Lower lobe of right lung (tissue), 2 donors: Measurements from ENCODE around the gene DCUN1D1. TPM values are rescaled to one million over a fixed set of nuclear protein-coding genes. Genes with fewer than 3 reads are reported as not detected.
A peak's percentile ranks its signal among the peaks of the same experiment; 100 is the strongest.

Experiments
- ATAC-seq, 2 donors: fragments of 200-7000 bp; cut with Tn5 transposase; one replicate each; pipeline ENCODE4 v1.9.1; 2020 to 2022; ENCODE audit warnings: mild to moderate bottlenecking in 2 of 2, moderate library complexity in 2 of 2
- DNase-seq: peaks from one replicate; pipeline ENCODE4 v3.0.0-alpha.2; 2020
- H3K27ac ChIP-seq: fragments of 200-600 bp; one replicate; pipeline ENCODE4 v1.8.0; 2022
- H3K27me3 ChIP-seq: fragments of 200-600 bp; one replicate; pipeline ENCODE4 v1.8.0; 2022; ENCODE audit warnings: low read depth
- H3K36me3 ChIP-seq: fragments of 200-600 bp; one replicate; pipeline ENCODE4 v1.8.0; 2022; ENCODE audit warnings: mild to moderate bottlenecking
- H3K4me1 ChIP-seq: fragments of 200-600 bp; one replicate; pipeline ENCODE4 v1.8.0; 2022
- H3K4me3 ChIP-seq: fragments of 200-600 bp; one replicate; pipeline ENCODE4 v1.8.0; 2022; ENCODE audit warnings: mild to moderate bottlenecking
- H3K9me3 ChIP-seq: fragments of 200-600 bp; one replicate; pipeline ENCODE4 v1.8.0; 2022
- CTCF ChIP-seq: fragments of 200-600 bp; IDR thresholded peaks from one replicate; pipeline ENCODE4 v1.8.0; 2022; ENCODE audit warnings: antibody characterized with exemption, mild to moderate bottlenecking
- intact Hi-C: fragments of 100-400 bp; cut with DNase I; formaldehyde crosslinking; loops from one replicate; pipeline ENCODE4 v1.11.0; 2022
- total RNA-seq: library from RNA; stranded (reverse); fragmentation: NEBNext Ultra II Directional; extraction: Animal tissue kit (Norgen Biotek cat#: 25700); gene quantifications from one replicate; pipeline ENCODE4 v1.2.1, GENCODE V29; 2021
- donor health status: DM: no; HTN: yes; CAD: no; lungs with severe emphysema.

The DCUN1D1 gene
- total RNA-seq, 1 donor from 2014 or later, result 53.2 TPM

GRCh38 chr3:182912474-182912873 lies 67.9 kb downstream of the DCUN1D1 start:
- no peak overlapping the region for H3K27ac ChIP-seq
- peaks cover 37% of the 10 kb centered on the region for H3K36me3 ChIP-seq
- no peak for TF ChIP-seq CTCF
- no peaks in the 10 kb centered on the region for H3K4me1 ChIP-seq
- H3K27me3 ChIP-seq, result no peaks in the 10 kb centered on the region
- DNase-seq (no peak), ATAC-seq (no peak)
- intact Hi-C loops, result no loop called here
- no peaks in the 10 kb centered on the region for H3K9me3 ChIP-seq
- H3K4me3 ChIP-seq, result no peak overlapping the region

GRCh38 chr3:182911782-182912111 lies 68.6 kb downstream of the DCUN1D1 start:
- peaks cover 43% of the 10 kb centered on the region for H3K36me3 ChIP-seq
- ATAC-seq (no peak), DNase-seq (no peak)
- H3K4me3 ChIP-seq, result no peak overlapping the region
- H3K27ac ChIP-seq, result no peak overlapping the region
- TF ChIP-seq CTCF, result no peak
- H3K27me3 ChIP-seq, result no peaks in the 10 kb centered on the region
- no peaks in the 10 kb centered on the region for H3K9me3 ChIP-seq
- H3K4me1 ChIP-seq, result no peaks in the 10 kb centered on the region
- intact Hi-C loops, result no loop called here

GRCh38 chr3:182910936-182911781 lies 69.2 kb downstream of the DCUN1D1 start:
- no peak for ATAC-seq
- H3K9me3 ChIP-seq, result no peaks in the 10 kb centered on the region
- peaks cover 49% of the 10 kb centered on the region for H3K36me3 ChIP-seq
- DNase-seq, result no peak
- H3K27ac ChIP-seq, result no peak overlapping the region
- no peak overlapping the region for H3K4me3 ChIP-seq
- H3K4me1 ChIP-seq, result no peaks in the 10 kb centered on the region
- intact Hi-C loops, result no loop called here
- TF ChIP-seq CTCF, result no peak
- no peaks in the 10 kb centered on the region for H3K27me3 ChIP-seq

GRCh38 chr3:182909318-182910040 lies 70.9 kb downstream of the DCUN1D1 start:
- Histone ChIP-seq H3K9me3 (no peaks in the 10 kb centered on the region), H3K4me3 (no peak overlapping the region), H3K36me3 (peaks cover 55% of the 10 kb centered on the region), H3K27ac (no peak overlapping the region), H3K4me1 (no peaks in the 10 kb centered on the region), H3K27me3 (no peaks in the 10 kb centered on the region)
- intact Hi-C loops, result no loop called here
- TF ChIP-seq CTCF, result peak; percentile 37
- DNase-seq (no peak), ATAC-seq (no peak)

- intact Hi-C loops, result no loop called here
- Histone ChIP-seq H3K9me3 (no peaks in the 10 kb centered on the region), H3K4me1 (no peaks in the 10 kb centered on the region), H3K27ac (no peak overlapping the region), H3K27me3 (no peaks in the 10 kb centered on the region), H3K4me3 (no peak overlapping the region), H3K36me3 (peaks cover 52% of the 10 kb centered on the region)
- no peak for DNase-seq
- ATAC-seq, result no peak
- TF ChIP-seq CTCF, result no peak
These were observed 71.9 kb downstream of the DCUN1D1 start for GRCh38 chr3:182908471-182908870.
